ENCODE measurements around the gene MEI4. TPM values are rescaled to one million over a fixed set of nuclear protein-coding genes. Genes with fewer than 3 reads are reported as not detected.

The MEI4 gene
- total RNA-seq, 1 experiment from 2014 or later, result not detected

- POLR2A ChIA-PET, result no interaction called here
Measured at GRCh38 chr6:77857421-77857820, 204.6 kb downstream of the MEI4 start.

More at GRCh38 chr6:77857421-77857820, 204.6 kb downstream of the MEI4 start:
- Histone ChIP-seq H2AFZ (ENCODE audit: low read depth, low read length, poor library complexity, severe bottlenecking) (no peak overlapping the region), H3K4me3 (replicated peaks in 1 of 2; ENCODE audit: low read depth in 1 of 2, low read length in 2 of 2) (no peak overlapping the region), H3K36me3 (ENCODE audit: control insufficient read depth in 1 of 2, insufficient read depth in 2 of 2, low read length in 2 of 2) (no peaks in the 10 kb centered on the region), H3K27ac (ENCODE audit: low read depth, low read length) (no peak overlapping the region), H4K20me1 (ENCODE audit: insufficient read depth) (no peaks in the 10 kb centered on the region), H3K4me2 (ENCODE audit: low read length) (no peak overlapping the region), H3K9ac (ENCODE audit: low read length) (no peak overlapping the region), H3K27me3 (ENCODE audit: insufficient read depth, low read length) (no peaks in the 10 kb centered on the region), H3K79me2 (ENCODE audit: insufficient read depth, low read length) (no peaks in the 10 kb centered on the region), H3K4me1 (ENCODE audit: control insufficient read depth in 1 of 2, insufficient read depth in 2 of 2, low read length in 2 of 2) (no peaks in the 10 kb centered on the region), H3K9me3 (ENCODE audit: control insufficient read depth in 1 of 2, insufficient read depth in 1 of 2, low read depth in 1 of 2, low read length in 2 of 2) (no peaks in the 10 kb centered on the region), H3K9me2 (ENCODE audit: insufficient read depth) (no peaks in the 10 kb centered on the region)
- TF ChIP-seq EGR1 (IDR thresholded peaks at IDR 0.05; ENCODE audit: low read depth) (no peak), JUND (IDR thresholded peaks at IDR 0.05) (no peak), REST (IDR thresholded peaks at IDR 0.05; ENCODE audit: low read depth) (no peak), ZNF274 (IDR thresholded peaks at IDR 0.05; ENCODE audit: low read depth, low read length) (no peak), CBX3 (IDR thresholded peaks at IDR 0.05; ENCODE audit: low read depth) (no peak), YY1 (IDR thresholded peaks at IDR 0.05; ENCODE audit: extremely low read depth, insufficient replicate concordance, low read depth, low read length) (no peak), POLR2AphosphoS5 (IDR thresholded peaks at IDR 0.05; ENCODE audit: low read depth, low read length) (no peak), RAD21 (IDR thresholded peaks at IDR 0.05; ENCODE audit: low read depth) (no peak)
- RAD21 ChIA-PET (ENCODE audit: low non-redundant PET in 1 of 2, low total read pairs in 2 of 2, uncharacterized antibody in 2 of 2, unreplicated experiment in 2 of 2), result no interaction called here
- CTCF ChIA-PET, result no interaction called here
- no TSS peak for BruUV-seq (replicated peaks)
- ATAC-seq (no peak), DNase-seq (ENCODE audit: low read depth, low spot score) (no peak)
- intact Hi-C loops (cut with micrococcal nuclease), result no loop called here

All from HCT116 (cell line).